T-cell (primary cell): ENCODE data around the gene PDE1A. TPM values are rescaled to one million over a fixed set of nuclear protein-coding genes. Genes with fewer than 3 reads are reported as not detected.
A peak's percentile ranks its signal among the peaks of the same experiment; 100 is the strongest.

Experiments
- ATAC-seq, 4 experiments: fragments of 200-7000 bp in 3 of 4; fragments of 150-1000 bp in 1 of 4; cut with Tn5 transposase; replicated peaks in 1 of 4; 1 replicate in 3 of 4; 2 replicates in 1 of 4; pipeline ENCODE4 v1.10.0; 2021; ENCODE audit warnings: moderate library complexity in 3 of 4, mild to moderate bottlenecking in 2 of 4, moderate number of reproducible peaks in 1 of 4
- CTCF ChIA-PET, 2 donors: fragments of 300-600 bp; sonication (Branson Sonifier 250); formaldehyde crosslinking; loops; one replicate each; lab custom pipeline; 2022; ENCODE audit warnings: antibody characterized with exemption in 2 of 2; lab: Charles Lee
- POLR2A ChIA-PET, 2 donors: fragments of 300-600 bp; sonication (Branson Sonifier 250); formaldehyde crosslinking; loops; one replicate each; lab custom pipeline; 2022; ENCODE audit warnings: antibody characterized with exemption in 2 of 2; lab: Charles Lee
- DNase-seq, 35 experiments: peaks; one replicate each; pipeline versions ENCODE4 v3.0.0 to v3.0.0-alpha.2; 2013 to 2023
- H3K27ac ChIP-seq: one replicate; pipeline ENCODE4 v1.5.1; 2013; ENCODE audit warnings: low read length
- H3K27me3 ChIP-seq, 2 experiments: replicated peaks in 1 of 2; 1 replicate in 1 of 2; 2 replicates in 1 of 2; pipeline versions ENCODE4 v1.6.1 to v1.7.0; 2013; ENCODE audit warnings: low read length in 1 of 2, mixed read lengths in 1 of 2; ENCODE audit not compliant: control insufficient read depth in 2 of 2, insufficient read depth in 2 of 2; ENCODE audit errors: extremely low read depth in 1 of 2
- H3K36me3 ChIP-seq, 2 donors: 1 replicate in 1 of 2; 2 replicates in 1 of 2; pipeline versions ENCODE4 v1.6.1 to v1.7.0; 2013; ENCODE audit warnings: low read length in 1 of 2; ENCODE audit not compliant: control insufficient read depth in 2 of 2, insufficient read depth in 1 of 2; ENCODE audit errors: extremely low read depth in 1 of 2
- H3K4me1 ChIP-seq, 2 experiments: 1 replicate in 1 of 2; 2 replicates in 1 of 2; pipeline versions ENCODE4 v1.6.1 to v1.7.0; 2013; ENCODE audit warnings: low read length in 2 of 2, mixed read lengths in 1 of 2; ENCODE audit not compliant: insufficient read depth in 2 of 2, control insufficient read depth in 1 of 2; ENCODE audit errors: extremely low read depth in 1 of 2
- H3K4me3 ChIP-seq, 2 donors: 1 replicate in 1 of 2; 2 replicates in 1 of 2; pipeline versions ENCODE4 v1.5.1 to v1.7.0; 2013; ENCODE audit warnings: mild to moderate bottlenecking in 2 of 2, low read length in 1 of 2, moderate library complexity in 1 of 2; ENCODE audit not compliant: control insufficient read depth in 1 of 2; ENCODE audit errors: extremely low read depth in 1 of 2
- H3K9me3 ChIP-seq: 2 replicates; pipeline ENCODE4 v1.7.0; 2013
- H3K27ac Mint-ChIP-seq, 2 donors: one replicate each; pipeline ENCODE4 v1.8.0; 2020 to 2021; ENCODE audit warnings: mild to moderate bottlenecking in 2 of 2, mixed read lengths in 2 of 2
- H3K27me3 Mint-ChIP-seq, 2 donors: one replicate each; pipeline ENCODE4 v1.8.0; 2021 to 2022; ENCODE audit warnings: mixed read lengths in 2 of 2
- H3K36me3 Mint-ChIP-seq: one replicate; pipeline ENCODE4 v1.8.0; 2021; ENCODE audit warnings: mixed read lengths
- H3K4me1 Mint-ChIP-seq, 3 donors: one replicate each; pipeline ENCODE4 v1.8.0; 2020 to 2022; ENCODE audit warnings: mixed read lengths in 3 of 3, mild to moderate bottlenecking in 1 of 3
- H3K4me3 Mint-ChIP-seq, 3 donors: one replicate each; pipeline ENCODE4 v1.8.0; 2020 to 2022; ENCODE audit warnings: mild to moderate bottlenecking in 3 of 3, mixed read lengths in 3 of 3, moderate library complexity in 3 of 3
- H3K9me3 Mint-ChIP-seq, 3 donors: one replicate each; pipeline ENCODE4 v1.8.0; 2020 to 2022; ENCODE audit warnings: mixed read lengths in 3 of 3
- WGBS: methylation state at CpG from one replicate; pipeline ENCODE4 v1.1.5; 2013; ENCODE audit warnings: missing lambda C conversion rate; ENCODE audit not compliant: insufficient coverage; 5-methylcytosine and 5-hydroxymethylcytosine counted together
- total RNA-seq, 35 experiments: library from RNA in 6 of 35; stranded (reverse) in 6 of 35; fragments of 120-200 nt in 1 of 35; gene quantifications; one replicate each; pipeline versions ENCODE4 v1.2.1 to v1.2.4 and lab custom pipeline; 2013 to 2026

PDE1A gene
- total RNA-seq, 5 donors from 2014 or later (not counting 1 experiment from before 2014, with no cell fraction given): not detected

GRCh38 chr2:182207049-182207746 is 219.6 kb downstream of the PDE1A start:
- no peaks in the 10 kb centered on the region for H3K4me1 ChIP-seq
- Mint-ChIP-seq H3K9me3 (peaks cover 0 to 4% (median 0%) of the 10 kb centered on the region in 3 donors), H3K27ac (no peak overlapping the region), H3K27me3 (peaks cover 1 to 5% of the 10 kb centered on the region in 2 donors), H3K4me1 (no peaks in the 10 kb centered on the region), H3K36me3 (no peaks in the 10 kb centered on the region), H3K4me3 (no peak overlapping the region)
- H3K36me3 ChIP-seq: no peaks in the 10 kb centered on the region
- H3K27ac ChIP-seq: no peak overlapping the region
- ChIA-PET CTCF (no interaction called here), POLR2A (no interaction called here)
- H3K27me3 ChIP-seq: peaks cover 0 to 3% of the 10 kb centered on the region in 2 experiments
- DNase-seq: no peak
- no peak for ATAC-seq
- 92% methylated on average over 5 of the region's 5 CpGs for WGBS
- H3K9me3 ChIP-seq: no peaks in the 10 kb centered on the region
- no peak overlapping the region for H3K4me3 ChIP-seq

GRCh38 chr2:182197529-182197928 is 229.3 kb downstream of the PDE1A start:
- no peaks in the 10 kb centered on the region for H3K27me3 ChIP-seq
- H3K9me3 Mint-ChIP-seq: no peaks in the 10 kb centered on the region
- ChIA-PET CTCF (no interaction called here), POLR2A (no interaction called here)
- H3K27ac Mint-ChIP-seq: no peak overlapping the region
- DNase-seq (no peak), ATAC-seq (no peak)
- H3K4me3 Mint-ChIP-seq: no peak overlapping the region
- H3K27ac ChIP-seq: no peak overlapping the region
- no peaks in the 10 kb centered on the region for H3K4me1 ChIP-seq
- H3K4me3 ChIP-seq: no peak overlapping the region
- H3K36me3 ChIP-seq: no peaks in the 10 kb centered on the region
- H3K4me1 Mint-ChIP-seq: no peaks in the 10 kb centered on the region
- H3K36me3 Mint-ChIP-seq: no peaks in the 10 kb centered on the region
- H3K27me3 Mint-ChIP-seq: peaks cover 0 to 3% of the 10 kb centered on the region in 2 donors
- H3K9me3 ChIP-seq: no peaks in the 10 kb centered on the region

DNA sequence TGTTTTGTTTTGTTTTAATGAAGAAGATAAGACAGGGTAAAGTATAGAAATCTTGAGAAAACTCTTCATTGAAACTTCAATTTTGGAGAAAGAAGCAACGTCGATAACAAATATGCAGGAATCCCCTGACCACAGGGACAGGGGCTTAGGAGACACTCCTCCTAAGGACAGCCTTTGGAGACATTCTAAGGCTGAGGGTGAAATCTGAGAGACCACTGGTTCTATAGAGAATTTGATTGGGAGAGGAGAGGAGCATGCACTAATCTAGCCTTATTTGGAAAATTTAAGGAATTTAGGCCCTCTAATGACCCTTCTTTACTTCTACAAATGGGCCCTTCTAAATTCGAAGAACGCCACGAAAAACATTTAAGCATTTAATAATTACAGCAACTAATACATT is 233.5 kb downstream of the PDE1A start:
- ATAC-seq (no peak), DNase-seq (no peak)
- no peaks in the 10 kb centered on the region for H3K4me1 Mint-ChIP-seq
- H3K36me3 ChIP-seq: no peaks in the 10 kb centered on the region
- no peak overlapping the region for H3K27ac ChIP-seq
- no peaks in the 10 kb centered on the region for H3K27me3 ChIP-seq
- peaks cover 2 to 7% of the 10 kb centered on the region in 2 donors for H3K27me3 Mint-ChIP-seq
- POLR2A ChIA-PET: no interaction called here
- H3K36me3 Mint-ChIP-seq: no peaks in the 10 kb centered on the region
- no peak overlapping the region for H3K4me3 ChIP-seq
- CTCF ChIA-PET: interaction anchor here in 1 of 2 donors (1.0 kb wide), 1 partner anchor 9 kb away, joined by 3 read pairs; no protein-coding TSS in a partner anchor
- H3K27ac Mint-ChIP-seq: no peak overlapping the region
- H3K4me1 ChIP-seq: no peaks in the 10 kb centered on the region
- H3K4me3 Mint-ChIP-seq: no peak overlapping the region
- WGBS: no CpG with 5 or more reads among the region's 5 CpGs
- H3K9me3 Mint-ChIP-seq: no peaks in the 10 kb centered on the region
- no peaks in the 10 kb centered on the region for H3K9me3 ChIP-seq

DNA sequence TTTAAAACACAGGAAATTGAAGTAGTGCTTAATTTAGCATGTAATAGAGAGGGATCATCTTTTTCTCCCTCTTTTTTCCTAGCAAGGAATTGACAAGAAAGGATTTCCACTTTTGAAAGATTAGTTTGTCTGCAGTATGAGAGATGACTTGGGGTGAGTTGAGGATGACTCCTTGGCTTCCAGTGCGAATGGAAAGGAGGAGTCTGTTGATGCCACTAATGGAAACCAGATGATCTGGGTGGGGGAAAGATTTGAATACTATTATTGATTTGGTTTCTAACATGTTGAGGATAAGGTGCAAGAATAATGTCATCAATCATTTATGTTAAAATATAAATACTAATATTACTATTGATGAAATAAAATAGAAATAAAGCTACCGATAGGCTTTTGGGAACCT is 235.8 kb downstream of the PDE1A start:
- no peaks in the 10 kb centered on the region for H3K36me3 ChIP-seq
- ATAC-seq (no peak), DNase-seq (no peak)
- peaks cover 0 to 2% of the 10 kb centered on the region in 2 experiments for H3K27me3 ChIP-seq
- H3K27ac Mint-ChIP-seq: no peak overlapping the region
- WGBS: 80% methylated on average over 1 of the region's 2 CpGs
- H3K27ac ChIP-seq: no peak overlapping the region
- no peaks in the 10 kb centered on the region for H3K9me3 ChIP-seq
- no peak overlapping the region for H3K4me3 Mint-ChIP-seq
- H3K4me1 Mint-ChIP-seq: no peaks in the 10 kb centered on the region
- H3K36me3 Mint-ChIP-seq: no peaks in the 10 kb centered on the region
- ChIA-PET POLR2A (no interaction called here), CTCF (interaction anchor here in 1 of 2 donors (0.6 kb wide), 1 partner anchor 1845 kb away, joined by 3 read pairs; no protein-coding TSS in a partner anchor)
- H3K27me3 Mint-ChIP-seq: peaks cover 2 to 11% of the 10 kb centered on the region in 2 donors
- H3K4me1 ChIP-seq: no peaks in the 10 kb centered on the region
- no peaks in the 10 kb centered on the region for H3K9me3 Mint-ChIP-seq
- no peak overlapping the region for H3K4me3 ChIP-seq

GRCh38 chr2:182187130-182187529 is 239.7 kb downstream of the PDE1A start:
- Mint-ChIP-seq H3K9me3 (peaks cover 4 to 9% (median 8%) of the 10 kb centered on the region in 3 donors), H3K27me3 (peaks cover 4 to 14% of the 10 kb centered on the region in 2 donors), H3K27ac (no peak overlapping the region), H3K4me1 (no peaks in the 10 kb centered on the region), H3K4me3 (no peak overlapping the region), H3K36me3 (no peaks in the 10 kb centered on the region)
- Histone ChIP-seq H3K36me3 (no peaks in the 10 kb centered on the region), H3K4me3 (no peak overlapping the region), H3K9me3 (no peaks in the 10 kb centered on the region), H3K27ac (no peak overlapping the region), H3K4me1 (no peaks in the 10 kb centered on the region), H3K27me3 (peaks cover 0 to 2% of the 10 kb centered on the region in 2 experiments)
- ChIA-PET POLR2A (no interaction called here), CTCF (interaction anchor here (0.6 to 3.4 kb wide), 7 partner anchors 9 to 1657 kb away, joined by 3 to 20 read pairs (median 3); no protein-coding TSS in a partner anchor)
- DNase-seq: no peak
- no peak for ATAC-seq

DNA sequence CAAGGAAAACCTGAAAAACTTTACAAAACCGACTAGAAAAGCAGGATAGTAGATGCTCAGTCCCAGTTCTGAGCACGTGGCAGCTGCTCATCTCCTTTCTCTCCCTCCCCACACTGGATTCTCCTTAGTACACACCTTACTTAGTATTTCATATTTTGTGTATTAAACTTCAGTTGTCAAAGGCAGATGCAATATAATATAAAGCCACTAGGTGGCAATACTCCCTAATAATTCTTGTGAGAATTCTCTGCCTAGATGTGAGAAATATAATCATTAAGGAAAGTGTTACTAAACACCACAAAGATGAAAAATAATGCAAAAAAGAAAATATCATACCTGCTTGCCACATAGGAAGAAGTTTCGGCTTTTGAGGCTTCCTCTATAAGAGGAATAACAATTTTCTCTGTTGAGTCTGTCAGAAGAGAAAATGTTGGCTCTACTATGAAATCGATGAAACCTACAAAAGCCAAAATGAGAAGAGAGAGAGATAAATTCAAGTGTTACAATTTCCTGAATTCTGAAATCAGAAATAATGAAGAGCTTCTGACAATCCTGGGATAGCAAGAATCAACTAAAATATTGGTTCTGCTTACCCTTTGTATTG is 240.6 kb downstream of the PDE1A start:
- Mint-ChIP-seq H3K4me3 (no peak overlapping the region), H3K27ac (no peak overlapping the region), H3K9me3 (peaks cover 4 to 9% (median 8%) of the 10 kb centered on the region in 3 donors), H3K4me1 (no peaks in the 10 kb centered on the region), H3K27me3 (peaks cover 5 to 14% of the 10 kb centered on the region in 2 donors), H3K36me3 (no peaks in the 10 kb centered on the region)
- Histone ChIP-seq H3K27me3 (peaks cover 0 to 2% of the 10 kb centered on the region in 2 experiments), H3K4me3 (no peak overlapping the region), H3K27ac (no peak overlapping the region), H3K9me3 (no peaks in the 10 kb centered on the region), H3K36me3 (no peaks in the 10 kb centered on the region), H3K4me1 (no peaks in the 10 kb centered on the region)
- WGBS: 88% methylated on average over 1 of the region's 4 CpGs
- POLR2A ChIA-PET: no interaction called here
- no peak for ATAC-seq
- DNase-seq: peak in 1 of 35 experiments; percentile 44
- CTCF ChIA-PET: interaction anchor here (0.9 to 3.4 kb wide), 6 partner anchors 9 to 794 kb away, joined by 3 to 20 read pairs (median 5); no protein-coding TSS in a partner anchor
